Fibroblast of mammary gland (primary cell): ENCODE data around the gene RSKR.

Experiments
- DNase-seq: peaks from one replicate; pipeline ENCODE4 v3.0.0-alpha.2; 2010; ENCODE audit warnings: low read depth
- H3K4me3 ChIP-seq: 2 replicates; pipeline ENCODE4 v1.5.1; 2011; ENCODE audit warnings: low read depth, mild to moderate bottlenecking, low read length, moderate library complexity; ENCODE audit not compliant: control insufficient read depth
- TF ChIP-seq, protein P1 (sequence below): conservative IDR thresholded peaks from 2 replicates; pipeline ENCODE4 v1.5.1; 2011; ENCODE audit warnings: low read depth, low read length, inconsistent platforms; ENCODE audit not compliant: control insufficient read depth, insufficient read depth

The RSKR gene

DNA sequence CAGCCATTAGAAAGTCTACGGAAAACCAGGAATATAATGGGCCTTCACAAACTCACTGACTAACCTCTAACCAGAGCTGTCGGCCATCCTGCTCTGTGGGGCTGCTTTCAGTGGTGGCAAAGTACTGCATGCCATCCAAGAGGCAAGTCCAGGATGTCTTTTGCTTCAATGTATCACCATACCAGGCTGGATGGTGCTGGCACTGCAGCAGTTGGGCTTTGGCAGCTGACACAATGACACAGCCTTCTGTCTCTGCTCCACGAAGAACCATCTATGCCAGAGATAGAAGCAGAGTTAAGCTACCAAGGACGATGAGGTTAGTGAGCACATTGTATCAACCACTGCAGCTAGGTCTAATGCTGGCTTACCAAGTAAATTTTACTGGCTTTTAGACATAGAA, 9.7 kb upstream of the RSKR start:
- TF ChIP-seq, protein P1, sequence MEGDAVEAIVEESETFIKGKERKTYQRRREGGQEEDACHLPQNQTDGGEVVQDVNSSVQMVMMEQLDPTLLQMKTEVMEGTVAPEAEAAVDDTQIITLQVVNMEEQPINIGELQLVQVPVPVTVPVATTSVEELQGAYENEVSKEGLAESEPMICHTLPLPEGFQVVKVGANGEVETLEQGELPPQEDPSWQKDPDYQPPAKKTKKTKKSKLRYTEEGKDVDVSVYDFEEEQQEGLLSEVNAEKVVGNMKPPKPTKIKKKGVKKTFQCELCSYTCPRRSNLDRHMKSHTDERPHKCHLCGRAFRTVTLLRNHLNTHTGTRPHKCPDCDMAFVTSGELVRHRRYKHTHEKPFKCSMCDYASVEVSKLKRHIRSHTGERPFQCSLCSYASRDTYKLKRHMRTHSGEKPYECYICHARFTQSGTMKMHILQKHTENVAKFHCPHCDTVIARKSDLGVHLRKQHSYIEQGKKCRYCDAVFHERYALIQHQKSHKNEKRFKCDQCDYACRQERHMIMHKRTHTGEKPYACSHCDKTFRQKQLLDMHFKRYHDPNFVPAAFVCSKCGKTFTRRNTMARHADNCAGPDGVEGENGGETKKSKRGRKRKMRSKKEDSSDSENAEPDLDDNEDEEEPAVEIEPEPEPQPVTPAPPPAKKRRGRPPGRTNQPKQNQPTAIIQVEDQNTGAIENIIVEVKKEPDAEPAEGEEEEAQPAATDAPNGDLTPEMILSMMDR = no peak
- no peak overlapping the region for H3K4me3 ChIP-seq
- DNase-seq = no peak

DNA sequence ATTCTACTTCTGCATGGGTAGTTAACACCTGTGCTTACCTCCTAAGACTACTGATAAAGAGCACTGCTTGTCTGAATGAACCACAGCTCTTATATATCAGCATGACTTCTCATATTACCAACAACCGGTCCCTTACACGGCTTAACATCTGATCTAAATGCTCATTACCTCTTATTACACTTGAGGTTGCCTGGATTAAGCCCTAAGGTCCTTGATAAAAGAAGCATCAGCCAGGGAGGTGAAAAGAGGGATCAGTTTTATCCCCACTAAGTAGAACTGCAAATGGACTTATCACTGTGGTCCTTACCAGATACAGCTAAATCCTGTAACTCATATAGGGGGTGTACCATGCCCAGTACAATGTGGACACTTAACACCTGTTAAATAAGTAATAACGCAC, 8.2 kb upstream of the RSKR start:
- TF ChIP-seq, protein P1 = no peak
- H3K4me3 ChIP-seq = no peak overlapping the region
- DNase-seq = no peak

DNA sequence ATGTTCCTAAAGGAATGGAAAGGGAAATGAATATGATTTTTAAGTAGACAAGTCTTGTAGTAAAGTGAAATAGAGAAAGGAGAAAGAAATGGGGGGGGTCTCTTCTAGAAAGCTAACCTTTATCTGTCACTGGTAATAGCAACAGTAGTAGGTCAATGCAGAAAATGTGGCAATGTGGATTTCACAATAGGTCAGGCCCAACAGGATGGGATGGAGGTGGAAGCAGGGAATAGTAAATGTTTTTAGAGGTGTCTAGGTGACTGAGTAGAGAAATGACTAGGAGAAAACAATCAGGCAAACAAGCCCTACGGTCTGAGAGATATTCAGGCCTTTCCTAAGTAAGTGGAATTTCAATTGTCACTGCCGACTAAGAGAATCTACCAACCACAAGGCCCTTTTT, 6.0 kb upstream of the RSKR start:
- TF ChIP-seq, protein P1 = no peak
- no peak for DNase-seq
- H3K4me3 ChIP-seq = no peak overlapping the region

DNA sequence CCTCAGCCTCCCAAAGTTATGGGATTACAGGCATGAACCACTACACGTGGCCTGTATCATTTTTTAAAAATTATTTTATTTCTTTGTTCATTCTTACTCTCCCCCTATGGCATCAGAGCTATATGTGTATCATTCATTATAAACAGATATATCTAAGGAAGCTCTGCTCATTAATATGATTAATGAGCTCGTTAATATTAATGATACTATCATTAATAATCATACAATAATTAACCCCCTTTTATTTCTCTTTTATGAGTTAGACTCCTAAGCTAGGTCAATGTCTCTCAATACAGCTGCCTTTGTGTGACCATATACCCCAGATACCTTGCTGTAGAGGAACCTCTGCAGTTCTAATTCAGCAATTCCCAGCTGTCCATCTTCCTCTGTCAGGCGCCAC, 4.5 kb upstream of the RSKR start:
- no peak for DNase-seq
- TF ChIP-seq, protein P1 = no peak
- no peak overlapping the region for H3K4me3 ChIP-seq

DNA sequence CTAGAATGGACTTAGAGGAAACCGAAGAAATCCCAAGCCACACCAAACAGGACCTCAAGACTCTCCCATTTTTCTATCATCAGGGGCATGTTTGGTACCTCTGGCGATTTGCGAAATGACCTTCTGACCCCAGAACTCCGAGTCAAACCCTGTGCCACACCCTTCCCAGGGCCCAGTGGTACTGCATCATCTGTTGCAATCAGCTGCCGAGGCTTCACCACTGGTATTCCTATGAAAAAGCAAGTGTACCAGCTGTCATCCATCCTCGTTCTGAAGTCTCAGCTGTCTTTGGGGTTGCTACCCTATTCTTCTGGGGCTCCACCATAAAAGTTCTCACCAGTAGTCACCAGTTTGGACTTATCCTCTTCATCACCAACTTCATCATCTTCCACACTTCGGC, 2.3 kb upstream of the RSKR start:
- DNase-seq = no peak
- no peak overlapping the region for H3K4me3 ChIP-seq
- TF ChIP-seq, protein P1 = no peak

DNA sequence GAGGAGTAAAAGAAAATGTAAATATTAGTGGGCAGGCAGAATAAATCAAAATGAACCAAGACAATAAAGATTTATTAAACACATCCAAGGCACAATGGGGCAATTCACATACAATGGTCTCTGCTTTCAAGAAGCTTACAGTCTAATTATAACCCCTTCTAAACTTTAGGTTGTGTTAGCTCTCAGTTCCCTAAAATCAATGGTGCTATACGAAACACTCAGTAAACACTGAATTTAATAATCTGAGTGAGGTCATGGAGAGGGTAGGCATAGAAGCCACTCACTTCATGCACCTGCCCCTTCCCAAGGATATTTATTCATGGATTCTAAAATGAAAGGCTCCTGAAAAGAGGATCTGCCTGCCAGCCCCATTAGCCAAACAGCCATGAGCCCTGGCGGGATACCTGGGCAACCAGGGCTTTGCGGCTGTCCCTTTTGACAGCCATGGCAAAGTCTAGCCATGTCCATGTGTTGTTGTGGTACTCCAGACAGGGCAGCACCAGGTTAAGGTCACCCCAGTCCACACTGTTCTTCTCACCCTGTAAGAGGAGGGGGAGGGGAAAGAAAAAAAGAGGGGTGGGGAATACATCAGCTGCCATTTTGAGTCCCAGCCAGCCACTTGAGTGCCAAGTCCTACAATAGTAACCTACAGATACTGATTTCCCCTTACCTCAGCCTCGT, 1.4 kb upstream of the RSKR start:
- DNase-seq = no peak
- TF ChIP-seq, protein P1 = no peak
- no peak overlapping the region for H3K4me3 ChIP-seq
